DOHH2 (cell line): ENCODE measurements around the gene CCDC68.

Experiments used
- H3F3A ChIP-seq: fragments of 200-600 bp; sonication (generic), shearing (Covaris generic); 2 replicates; pipeline ENCODE4 v1.6.0; 2016; ENCODE audit warnings: antibody characterized with exemption, mild to moderate bottlenecking; ENCODE audit not compliant: control insufficient read depth, insufficient read depth
- H3K27ac ChIP-seq: fragments of 200-600 bp; sonication (generic); 2 replicates; pipeline ENCODE4 v1.5.1; 2014; ENCODE audit warnings: low read depth, mild to moderate bottlenecking, low read length, moderate library complexity
- H3K27me3 ChIP-seq: fragments of 200-600 bp; sonication (generic); 2 replicates; pipeline ENCODE4 v1.6.1; 2014; ENCODE audit warnings: mild to moderate bottlenecking, low read length, mixed read lengths; ENCODE audit not compliant: control insufficient read depth
- H3K36me3 ChIP-seq: fragments of 200-600 bp; sonication (generic); 2 replicates; pipeline ENCODE4 v1.6.1; 2014; ENCODE audit warnings: mild to moderate bottlenecking, low read length, moderate library complexity, mixed read lengths; ENCODE audit not compliant: control insufficient read depth
- H3K4me1 ChIP-seq: fragments of 200-600 bp; sonication (generic); 2 replicates; pipeline ENCODE4 v1.6.1; 2014; ENCODE audit warnings: mild to moderate bottlenecking, low read length, mixed read lengths; ENCODE audit not compliant: control insufficient read depth
- H3K4me2 ChIP-seq: fragments of 200-600 bp; sonication (generic); 2 replicates; pipeline ENCODE4 v1.6.0; 2014; ENCODE audit warnings: mild to moderate bottlenecking, low read length, moderate library complexity
- H3K4me3 ChIP-seq: fragments of 200-600 bp; sonication (generic); 2 replicates; pipeline ENCODE4 v1.5.1; 2014; ENCODE audit warnings: mild to moderate bottlenecking, low read length, mixed read lengths
- H3K79me2 ChIP-seq: fragments of 200-600 bp; sonication (generic); 2 replicates; pipeline ENCODE4 v1.6.1; 2014; ENCODE audit warnings: mild to moderate bottlenecking, low read length, mixed read lengths; ENCODE audit not compliant: control insufficient read depth
- H3K9me2 ChIP-seq: fragments of 200-600 bp; sonication (generic); replicated peaks from 2 replicates; pipeline ENCODE4 v1.6.1; 2014; ENCODE audit warnings: mild to moderate bottlenecking, low read length, mixed read lengths; ENCODE audit not compliant: control insufficient read depth
- H3K9me3 ChIP-seq: fragments of 200-600 bp; sonication (generic); 2 replicates; pipeline ENCODE4 v1.6.1; 2014; ENCODE audit warnings: antibody characterized with exemption, low read length, mixed read lengths; ENCODE audit not compliant: control insufficient read depth, insufficient read depth
- H4K20me1 ChIP-seq: fragments of 200-600 bp; sonication (generic); 2 replicates; pipeline ENCODE4 v1.6.0; 2014; ENCODE audit warnings: low read depth, mild to moderate bottlenecking, antibody characterized with exemption, low read length, moderate library complexity; ENCODE audit not compliant: control insufficient read depth, insufficient read depth
- EZH2phosphoT487 ChIP-seq: fragments of 200-600 bp; sonication (generic); IDR thresholded peaks from 2 replicates; pipeline ENCODE4 v1.6.1; 2017; ENCODE audit warnings: borderline replicate concordance, mild to moderate bottlenecking, antibody characterized with exemption, low read length, moderate library complexity, mixed read lengths
- TF ChIP-seq, protein P1 (sequence below): fragments of 200-600 bp; sonication (generic); IDR thresholded peaks from one replicate; pipeline ENCODE4 v1.5.1; 2014; ENCODE audit warnings: antibody characterized with exemption, mild to moderate bottlenecking, low read depth, low read length; ENCODE audit not compliant: poor library complexity, severe bottlenecking

Gene CCDC68

GRCh38 chr18:54957296-54957832 lies 1.9 kb downstream of the CCDC68 start:
- TF ChIP-seq EZH2phosphoT487, result no peak
- TF ChIP-seq, protein P1, sequence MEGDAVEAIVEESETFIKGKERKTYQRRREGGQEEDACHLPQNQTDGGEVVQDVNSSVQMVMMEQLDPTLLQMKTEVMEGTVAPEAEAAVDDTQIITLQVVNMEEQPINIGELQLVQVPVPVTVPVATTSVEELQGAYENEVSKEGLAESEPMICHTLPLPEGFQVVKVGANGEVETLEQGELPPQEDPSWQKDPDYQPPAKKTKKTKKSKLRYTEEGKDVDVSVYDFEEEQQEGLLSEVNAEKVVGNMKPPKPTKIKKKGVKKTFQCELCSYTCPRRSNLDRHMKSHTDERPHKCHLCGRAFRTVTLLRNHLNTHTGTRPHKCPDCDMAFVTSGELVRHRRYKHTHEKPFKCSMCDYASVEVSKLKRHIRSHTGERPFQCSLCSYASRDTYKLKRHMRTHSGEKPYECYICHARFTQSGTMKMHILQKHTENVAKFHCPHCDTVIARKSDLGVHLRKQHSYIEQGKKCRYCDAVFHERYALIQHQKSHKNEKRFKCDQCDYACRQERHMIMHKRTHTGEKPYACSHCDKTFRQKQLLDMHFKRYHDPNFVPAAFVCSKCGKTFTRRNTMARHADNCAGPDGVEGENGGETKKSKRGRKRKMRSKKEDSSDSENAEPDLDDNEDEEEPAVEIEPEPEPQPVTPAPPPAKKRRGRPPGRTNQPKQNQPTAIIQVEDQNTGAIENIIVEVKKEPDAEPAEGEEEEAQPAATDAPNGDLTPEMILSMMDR, result no peak

DNA sequence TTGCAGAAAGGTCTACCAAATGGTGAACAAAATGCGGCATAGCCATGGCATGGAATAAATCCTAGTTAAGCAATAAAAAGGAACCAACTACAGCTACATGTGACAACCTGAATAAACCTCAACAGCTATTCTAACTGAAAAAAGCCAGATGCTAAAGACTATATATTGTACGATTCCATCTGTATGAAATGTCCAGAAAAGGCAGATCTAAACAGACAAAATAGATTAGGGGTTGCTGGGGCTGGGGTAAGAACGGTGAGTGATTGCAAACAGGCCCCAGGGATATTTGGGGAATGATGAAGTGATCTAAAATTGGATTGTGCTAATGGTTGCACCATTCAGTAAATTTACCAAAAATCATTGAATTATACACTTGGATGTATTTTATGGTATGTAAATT lies 2.8 kb downstream of the CCDC68 start:
- H3K4me2 ChIP-seq, result no peak overlapping the region
- H3K4me3 ChIP-seq, result no peak overlapping the region
- H3K4me1 ChIP-seq, result no peaks in the 10 kb centered on the region
- H3K36me3 ChIP-seq, result no peaks in the 10 kb centered on the region
- H3K27ac ChIP-seq, result no peak overlapping the region
- no peaks in the 10 kb centered on the region for H4K20me1 ChIP-seq
- H3K79me2 ChIP-seq, result no peaks in the 10 kb centered on the region
- TF ChIP-seq EZH2phosphoT487, result no peak
- TF ChIP-seq, protein P1, result no peak
- H3K9me3 ChIP-seq, result no peaks in the 10 kb centered on the region
- no peaks in the 10 kb centered on the region for H3F3A ChIP-seq
- H3K9me2 ChIP-seq, result no peaks in the 10 kb centered on the region
- H3K27me3 ChIP-seq, result no peaks in the 10 kb centered on the region

More at GRCh38 chr18:54957296-54957832, 1.9 kb downstream of the CCDC68 start:
- no peaks in the 10 kb centered on the region for H3F3A ChIP-seq
- no peak overlapping the region for H3K4me2 ChIP-seq
- H3K27me3 ChIP-seq, result no peaks in the 10 kb centered on the region
- H3K4me3 ChIP-seq, result no peak overlapping the region
- H3K4me1 ChIP-seq, result no peaks in the 10 kb centered on the region
- no peaks in the 10 kb centered on the region for H3K9me3 ChIP-seq
- H3K27ac ChIP-seq, result no peak overlapping the region
- no peaks in the 10 kb centered on the region for H3K79me2 ChIP-seq
- no peaks in the 10 kb centered on the region for H4K20me1 ChIP-seq
- no peaks in the 10 kb centered on the region for H3K36me3 ChIP-seq
- no peaks in the 10 kb centered on the region for H3K9me2 ChIP-seq

DNA sequence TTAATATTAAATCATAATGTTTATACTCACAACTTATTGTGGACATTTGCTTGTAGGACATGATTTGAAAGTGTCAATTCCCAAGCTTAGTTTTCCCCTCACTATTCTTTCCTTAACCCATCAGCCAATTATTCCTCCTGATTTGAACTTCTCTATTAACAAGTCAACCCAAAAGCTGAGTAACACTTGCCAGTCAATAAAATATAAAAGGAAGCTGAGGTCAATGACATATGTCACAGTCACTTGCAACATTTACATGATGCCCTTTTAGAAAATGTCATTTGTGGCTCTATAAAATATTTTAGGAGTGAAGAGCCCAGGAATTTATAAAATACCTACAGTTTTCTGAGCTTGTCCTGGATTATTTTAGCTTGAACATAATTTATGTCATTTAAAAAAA lies 7.2 kb downstream of the CCDC68 start:
- no peaks in the 10 kb centered on the region for H3K4me1 ChIP-seq
- H3K9me2 ChIP-seq, result no peaks in the 10 kb centered on the region
- no peaks in the 10 kb centered on the region for H4K20me1 ChIP-seq
- H3K4me2 ChIP-seq, result no peak overlapping the region
- H3K27ac ChIP-seq, result no peak overlapping the region
- H3K79me2 ChIP-seq, result no peaks in the 10 kb centered on the region
- no peak overlapping the region for H3K4me3 ChIP-seq
- H3K36me3 ChIP-seq, result no peaks in the 10 kb centered on the region
- no peaks in the 10 kb centered on the region for H3K27me3 ChIP-seq
- no peaks in the 10 kb centered on the region for H3F3A ChIP-seq
- no peak for TF ChIP-seq EZH2phosphoT487
- TF ChIP-seq, protein P1, result no peak
- H3K9me3 ChIP-seq, result no peaks in the 10 kb centered on the region

GRCh38 chr18:54950221-54950620 lies 9.0 kb downstream of the CCDC68 start:
- H3K4me1 ChIP-seq, result no peaks in the 10 kb centered on the region

More at GRCh38 chr18:54950221-54950620, 9.0 kb downstream of the CCDC68 start:
- Histone ChIP-seq H3K27ac (no peak overlapping the region), H3K9me3 (no peaks in the 10 kb centered on the region), H3K36me3 (no peaks in the 10 kb centered on the region), H3K79me2 (no peaks in the 10 kb centered on the region), H3K4me3 (no peak overlapping the region), H3K4me2 (no peak overlapping the region), H3K9me2 (no peaks in the 10 kb centered on the region), H3K27me3 (no peaks in the 10 kb centered on the region; the same call in 1 of the 2 replicates), H3F3A (no peaks in the 10 kb centered on the region), H4K20me1 (no peaks in the 10 kb centered on the region)
- TF ChIP-seq, protein P1, result no peak
- TF ChIP-seq EZH2phosphoT487, result no peak
